GM13977 (cell line): ENCODE data around the gene MAPKAPK3.
A peak's percentile ranks its signal among the peaks of the same experiment; 100 is the strongest.

Experiments
- DNase-seq: peaks from one replicate; pipeline ENCODE4 v3.0.0; 2012; ENCODE audit warnings: low spot score
- CTCF ChIP-seq: IDR thresholded peaks from 2 replicates; pipeline ENCODE4 v1.5.1; 2012; ENCODE audit warnings: mild to moderate bottlenecking, control low read depth; ENCODE audit not compliant: insufficient read depth; ENCODE audit errors: extremely low read depth, missing control alignments
- in situ Hi-C: fragments of 300-500 bp; cut with MboI; formaldehyde crosslinking; loops from one replicate; pipeline ENCODE4 v1.12.0; 2022; ENCODE audit warnings: low sequenced_read_pairs, low pct_unique_long_range_greater_than_20kb, mixed read lengths, inconsistent platforms; ENCODE audit not compliant: unreplicated experiment

The MAPKAPK3 gene

GRCh38 chr3:50624634-50625033 is 7.7 kb downstream of the MAPKAPK3 start:
- in situ Hi-C loops: loop anchor here (25.0 kb wide), 1 partner anchor 1063 kb away; no protein-coding TSS in a partner anchor
- no peak for TF ChIP-seq CTCF
- no peak for DNase-seq

- in situ Hi-C loops: no loop called here
- DNase-seq: no peak
- TF ChIP-seq CTCF: no peak
Measured at GRCh38 chr3:50625231-50626182, 8.6 kb downstream of the MAPKAPK3 start.

GRCh38 chr3:50626401-50626800 is 9.4 kb downstream of the MAPKAPK3 start:
- in situ Hi-C loops: no loop called here
- no peak for DNase-seq
- TF ChIP-seq CTCF: no peak

- peak; percentile 59 for TF ChIP-seq CTCF
- in situ Hi-C loops: no loop called here
- DNase-seq: no peak
Measured at GRCh38 chr3:50627407-50628051, 10.6 kb downstream of the MAPKAPK3 start.

DNA sequence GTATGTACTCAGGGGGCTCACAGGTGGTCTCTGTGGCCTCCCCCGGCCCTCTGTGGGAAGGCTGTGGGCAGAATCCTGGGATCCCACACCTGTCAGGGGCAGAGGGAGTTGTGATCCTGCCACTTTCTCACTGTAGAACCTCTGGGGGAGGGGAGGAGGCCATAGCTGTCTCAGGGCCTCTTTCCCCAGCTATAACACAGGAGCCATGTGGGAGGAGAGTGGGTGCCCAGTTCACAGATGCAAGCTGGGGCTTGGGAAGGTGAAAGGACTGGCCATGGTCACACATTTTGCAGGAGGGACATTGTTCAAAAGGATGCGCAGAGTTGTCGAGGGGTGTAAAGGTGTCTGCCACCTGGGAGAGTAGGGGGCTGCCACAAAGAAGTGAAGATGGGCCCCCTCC is 11.7 kb downstream of the MAPKAPK3 start:
- in situ Hi-C loops: no loop called here
- no peak for TF ChIP-seq CTCF
- DNase-seq: no peak

DNA sequence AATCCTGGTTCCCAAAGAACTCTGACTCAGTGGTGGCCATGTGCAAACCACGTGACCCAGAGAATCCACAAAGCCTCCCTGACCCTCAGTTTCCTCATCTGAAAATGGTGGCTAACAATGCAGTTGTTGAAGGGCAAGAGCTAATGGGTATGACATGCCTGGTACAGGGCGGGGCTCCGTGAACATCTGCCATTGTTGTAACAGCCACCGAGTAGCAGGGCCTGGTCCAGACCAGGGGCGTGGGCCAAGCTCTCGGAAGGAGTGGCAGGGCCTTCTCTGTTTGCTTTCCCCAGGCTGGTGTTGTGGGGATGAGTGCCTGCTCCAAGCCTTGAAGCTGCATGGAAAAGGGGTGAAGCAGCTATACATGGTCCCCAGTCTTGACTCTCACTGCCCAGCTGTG is 13.4 kb downstream of the MAPKAPK3 start:
- no peak for DNase-seq
- TF ChIP-seq CTCF: no peak
- in situ Hi-C loops: no loop called here
